ENCODE data around the gene FAS.

- TF ChIP-seq CTCF (conservative IDR thresholded peaks at IDR 0.05 in 1 of 2, IDR thresholded peaks at IDR 0.05 in 1 of 2; ENCODE audit: extremely low read depth in 1 of 2, insufficient read depth in 1 of 2, low read depth in 1 of 2, low read length in 2 of 2) (no peak), EZH2 (IDR thresholded peaks at IDR 0.05; ENCODE audit: borderline replicate concordance, low read length) (no peak)
Measured at GRCh38 chr10:89002226-89002978, 11.8 kb downstream of the FAS start.

Data from mammary epithelial cell (primary cell).